WI38 (cell line): ENCODE measurements around the gene OR7C1.
"Not testable (repeated sequence)": the region's sequence is repeated elsewhere in the genome, so short reads cannot be mapped to it uniquely, and the experiment has no call there.

ENCODE experiments used
- H3K4me3 ChIP-seq: 2 replicates; pipeline ENCODE4 v1.5.1; 2011; ENCODE audit warnings: low read depth, mild to moderate bottlenecking, control low read depth, low read length
- CTCF ChIP-seq: IDR thresholded peaks from 2 replicates; pipeline ENCODE4 v1.5.1; 2012; ENCODE audit warnings: low read depth, mild to moderate bottlenecking, control low read depth, low read length

OR7C1 gene

GRCh38 chr19:14772995-14773394 lies 62.0 kb downstream of the OR7C1 start:
- H3K4me3 ChIP-seq: no peak overlapping the region
- TF ChIP-seq CTCF: no peak

- H3K4me3 ChIP-seq: no peak overlapping the region
- no peak for TF ChIP-seq CTCF
These were observed 62.5 kb downstream of the OR7C1 start for GRCh38 chr19:14772467-14772866.

GRCh38 chr19:14770944-14771839 lies 63.8 kb downstream of the OR7C1 start:
- TF ChIP-seq CTCF: no peak
- H3K4me3 ChIP-seq: no peak overlapping the region

- no peak overlapping the region for H3K4me3 ChIP-seq
- TF ChIP-seq CTCF: no peak
These were observed 64.8 kb downstream of the OR7C1 start for GRCh38 chr19:14770136-14770535.

GRCh38 chr19:14769201-14769600 lies 65.8 kb downstream of the OR7C1 start:
- no peak for TF ChIP-seq CTCF
- H3K4me3 ChIP-seq: no peak overlapping the region

- no peak overlapping the region for H3K4me3 ChIP-seq
- TF ChIP-seq CTCF: no peak
These were observed 67.0 kb downstream of the OR7C1 start for GRCh38 chr19:14768001-14768400.

- H3K4me3 ChIP-seq: no peak overlapping the region
- no peak for TF ChIP-seq CTCF
These were observed 67.5 kb downstream of the OR7C1 start for GRCh38 chr19:14767466-14767971.

- H3K4me3 ChIP-seq: not testable (repeated sequence)
These were observed 69.1 kb downstream of the OR7C1 start for GRCh38 chr19:14765841-14766240.

- not testable (repeated sequence) for H3K4me3 ChIP-seq
These were observed 69.6 kb downstream of the OR7C1 start for GRCh38 chr19:14765403-14765802.
